A673 (cell line): ENCODE results near the gene TMEM163.

Experiments used
- CTCF ChIP-seq: fragments of 300-800, 200-600 bp; sonication (generic); conservative IDR thresholded peaks from 2 replicates; pipeline ENCODE4 v1.5.1; 2017; ENCODE audit warnings: low read depth, mild to moderate bottlenecking, antibody characterized with exemption, low read length, moderate library complexity, mixed read lengths
- EZH2 ChIP-seq: fragments of 200-600 bp; sonication (generic); IDR thresholded peaks from 2 replicates; pipeline ENCODE4 v1.6.1; 2017; ENCODE audit warnings: borderline replicate concordance, low read depth, mild to moderate bottlenecking, mixed read lengths, antibody characterized with exemption, low read length; ENCODE audit not compliant: poor library complexity, severe bottlenecking

- no peak for TF ChIP-seq CTCF
- no peak for TF ChIP-seq EZH2
Observed at GRCh38 chr2:134578316-134578715, 140.5 kb downstream of the TMEM163 start.
